Measurements from ENCODE around the gene IQCB1. TPM values are rescaled to one million over a fixed set of nuclear protein-coding genes. Genes with fewer than 3 reads are reported as not detected.

IQCB1 gene
- total RNA-seq, 4 donors from 2014 or later = 16.9 to 27.5 (median 19.9) TPM

DNA sequence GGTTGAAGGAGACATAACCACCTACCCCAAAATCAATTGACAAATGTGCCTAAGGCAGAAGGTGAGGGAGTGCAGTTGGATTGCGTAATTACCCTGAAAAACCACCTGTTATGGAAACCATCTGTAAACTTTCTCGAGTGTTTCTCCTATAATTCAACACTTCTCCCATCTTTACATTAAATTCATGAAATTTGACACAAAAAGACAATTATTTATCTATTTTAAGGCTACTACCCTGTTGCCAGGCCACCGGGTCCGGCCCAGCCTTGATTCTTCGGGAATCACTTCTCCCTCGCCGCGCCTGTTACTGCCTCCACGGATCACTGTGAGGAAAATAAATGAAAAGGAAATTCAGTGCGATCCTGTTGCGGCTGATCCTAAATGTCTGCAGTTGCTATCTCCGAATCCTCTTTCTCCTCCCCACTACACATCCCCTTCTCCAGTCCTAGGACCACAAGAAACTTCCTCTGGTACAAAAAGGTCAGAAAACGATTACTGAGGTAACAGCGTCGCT lies 646 bp downstream of the IQCB1 start:
- TF ChIP-seq CTCF (IDR thresholded peaks at IDR 0.05) = no peak
- peak; percentile 1 for ATAC-seq (ENCODE audit: low FRiP score)
- DNase-seq (ENCODE audit: low spot score) = no peak

- no peak for ATAC-seq (ENCODE audit: low FRiP score)
- DNase-seq (ENCODE audit: low spot score) = no peak
These were observed 11.9 kb downstream of the IQCB1 start for GRCh38 chr3:121822973-121823372.

DNA sequence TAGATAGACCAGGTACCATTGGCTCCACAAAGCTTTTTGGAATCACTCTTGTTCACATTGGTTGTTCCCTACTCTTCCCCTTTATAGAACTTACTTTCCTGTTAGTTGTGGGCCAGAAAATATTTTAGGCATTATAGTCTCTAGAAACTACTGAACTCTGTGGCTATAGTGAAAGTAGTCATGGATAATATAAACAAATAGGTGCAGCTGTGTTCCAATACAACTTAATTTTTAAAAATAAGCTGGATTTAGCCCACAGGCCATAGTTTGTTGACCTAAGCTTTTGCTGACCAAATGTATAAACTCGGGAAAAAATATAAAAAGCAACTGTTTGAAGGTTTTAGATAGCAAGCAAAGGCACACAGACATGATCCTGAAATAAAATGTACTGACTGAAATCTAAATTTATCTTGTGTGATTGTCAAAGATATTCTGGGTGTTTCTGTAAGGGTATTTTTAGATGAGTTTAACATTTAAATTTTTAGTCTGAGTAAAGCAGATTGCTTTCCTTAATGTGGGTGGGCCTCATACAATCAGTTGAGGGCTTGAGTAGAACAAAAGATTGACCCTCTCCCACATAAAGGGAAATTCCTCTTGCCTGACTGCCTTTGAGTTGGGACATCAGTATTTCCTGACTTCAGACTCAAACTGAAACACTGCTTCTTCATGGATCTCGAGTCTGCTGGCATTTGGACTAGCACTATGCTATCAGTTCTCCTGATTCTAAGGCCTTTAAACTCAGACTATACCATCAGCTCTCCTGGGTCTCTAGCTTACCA lies 13.2 kb downstream of the IQCB1 start:
- TF ChIP-seq CTCF (IDR thresholded peaks at IDR 0.05) = no peak
- ATAC-seq (ENCODE audit: low FRiP score) = no peak
- no peak for DNase-seq (ENCODE audit: low spot score)

More at GRCh38 chr3:121822973-121823372, 11.9 kb downstream of the IQCB1 start:
- no peak for TF ChIP-seq CTCF (IDR thresholded peaks at IDR 0.05)

- TF ChIP-seq CTCF (IDR thresholded peaks at IDR 0.05) = no peak
- DNase-seq (ENCODE audit: low spot score) = no peak
- ATAC-seq (ENCODE audit: low FRiP score) = no peak
These were observed 15.6 kb downstream of the IQCB1 start for GRCh38 chr3:121819236-121819635.

- ATAC-seq (ENCODE audit: low FRiP score) (no peak), DNase-seq (ENCODE audit: low spot score) (no peak)
- TF ChIP-seq CTCF (IDR thresholded peaks at IDR 0.05) = no peak
These were observed 16.3 kb downstream of the IQCB1 start for GRCh38 chr3:121818578-121818977.

DNA sequence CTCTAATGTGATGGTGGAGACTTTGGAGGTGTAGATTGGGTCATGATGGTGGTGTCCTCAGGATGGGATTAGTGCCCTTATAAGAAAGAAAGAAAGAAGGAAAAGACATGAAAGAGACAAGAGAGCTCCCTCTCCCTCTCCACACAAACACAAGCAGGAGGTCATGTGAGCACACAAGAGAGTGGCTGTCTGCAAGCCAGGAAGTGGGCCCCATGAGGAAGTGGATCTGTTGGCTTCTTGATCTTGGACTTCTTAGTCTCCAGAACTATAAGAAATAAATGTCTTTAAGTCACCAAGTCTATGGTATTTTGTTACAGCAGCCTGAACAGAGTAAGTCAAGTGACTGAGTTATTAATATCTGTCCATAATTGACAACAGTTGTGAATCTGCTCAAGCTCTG lies 17.1 kb downstream of the IQCB1 start:
- ATAC-seq (ENCODE audit: low FRiP score) (no peak), DNase-seq (ENCODE audit: low spot score) (no peak)
- no peak for TF ChIP-seq CTCF (IDR thresholded peaks at IDR 0.05)

DNA sequence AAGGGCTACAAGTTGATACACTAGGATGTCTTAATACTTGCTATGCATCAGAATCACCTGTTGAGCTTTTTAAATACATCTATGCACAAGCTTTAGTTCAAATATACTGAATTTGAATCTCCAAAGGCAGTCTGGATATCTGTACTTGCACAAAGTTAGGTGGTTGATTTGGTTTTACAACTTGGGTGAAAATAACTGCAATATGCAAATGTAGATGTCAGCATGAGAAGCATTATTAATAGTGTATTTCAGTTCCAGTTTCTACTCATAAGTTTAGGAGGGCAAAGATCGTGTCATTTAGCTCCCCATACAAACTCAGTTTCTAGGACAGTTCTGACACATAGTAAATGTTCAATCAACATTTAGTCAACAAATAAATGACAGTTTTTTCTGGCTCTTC lies 25.6 kb downstream of the IQCB1 start:
- no peak for ATAC-seq (ENCODE audit: low FRiP score)
- no peak for DNase-seq (ENCODE audit: low spot score)
- TF ChIP-seq CTCF (IDR thresholded peaks at IDR 0.05) = no peak
